Mucosa of rectum (tissue), 2 donors: ENCODE measurements around the gene TMEM9.

Source experiments
- H3K27ac ChIP-seq, 2 donors: one replicate each; pipeline ENCODE4 v1.7.0; 2013; ENCODE audit warnings: inconsistent platforms in 2 of 2, low read depth in 2 of 2, low read length in 2 of 2
- H3K27me3 ChIP-seq, 2 donors: one replicate each; pipeline ENCODE4 v1.7.0; 2013; ENCODE audit warnings: low read length in 2 of 2; ENCODE audit not compliant: control insufficient read depth in 2 of 2, insufficient read depth in 2 of 2
- H3K36me3 ChIP-seq, 2 donors: one replicate each; pipeline ENCODE4 v1.7.0; 2013; ENCODE audit warnings: low read length in 2 of 2; ENCODE audit not compliant: control insufficient read depth in 2 of 2, insufficient read depth in 2 of 2
- H3K4me1 ChIP-seq, 2 donors: one replicate each; pipeline ENCODE4 v1.7.0; 2013; ENCODE audit warnings: low read length in 2 of 2, mild to moderate bottlenecking in 1 of 2; ENCODE audit not compliant: control insufficient read depth in 2 of 2, insufficient read depth in 2 of 2
- H3K4me3 ChIP-seq, 2 donors: one replicate each; pipeline ENCODE4 v1.7.0; 2013; ENCODE audit warnings: low read length in 2 of 2
- H3K9ac ChIP-seq, 2 donors: one replicate each; pipeline ENCODE4 v1.7.0; 2013; ENCODE audit warnings: low read length in 2 of 2, low read depth in 1 of 2, mild to moderate bottlenecking in 1 of 2
- H3K9me3 ChIP-seq, 2 donors: one replicate each; pipeline ENCODE4 v1.7.0; 2013; ENCODE audit warnings: low read length in 2 of 2; ENCODE audit not compliant: control insufficient read depth in 2 of 2
- donor health status: healthy.
- donor health status: Normal muscosa, but diverticular disease.

Gene TMEM9

GRCh38 chr1:201116091-201116490 lies 38.2 kb downstream of the TMEM9 start:
- Histone ChIP-seq H3K36me3 (no peaks in the 10 kb centered on the region), H3K27me3 (peaks cover 0 to 2% of the 10 kb centered on the region in 2 donors), H3K27ac (no peak overlapping the region)

GRCh38 chr1:201115390-201115937 lies 38.8 kb downstream of the TMEM9 start:
- no peak overlapping the region for H3K4me3 ChIP-seq
- peaks cover 3 to 6% of the 10 kb centered on the region in 2 donors for H3K4me1 ChIP-seq
- no peak overlapping the region for H3K9ac ChIP-seq
- peaks cover 0 to 2% of the 10 kb centered on the region in 2 donors for H3K27me3 ChIP-seq
- H3K9me3 ChIP-seq: no peaks in the 10 kb centered on the region
- no peaks in the 10 kb centered on the region for H3K36me3 ChIP-seq
- no peak overlapping the region for H3K27ac ChIP-seq

More at GRCh38 chr1:201116091-201116490, 38.2 kb downstream of the TMEM9 start:
- no peaks in the 10 kb centered on the region for H3K9me3 ChIP-seq
- no peak overlapping the region for H3K9ac ChIP-seq
- H3K4me1 ChIP-seq: peaks cover 3 to 6% of the 10 kb centered on the region in 2 donors
- no peak overlapping the region for H3K4me3 ChIP-seq

DNA sequence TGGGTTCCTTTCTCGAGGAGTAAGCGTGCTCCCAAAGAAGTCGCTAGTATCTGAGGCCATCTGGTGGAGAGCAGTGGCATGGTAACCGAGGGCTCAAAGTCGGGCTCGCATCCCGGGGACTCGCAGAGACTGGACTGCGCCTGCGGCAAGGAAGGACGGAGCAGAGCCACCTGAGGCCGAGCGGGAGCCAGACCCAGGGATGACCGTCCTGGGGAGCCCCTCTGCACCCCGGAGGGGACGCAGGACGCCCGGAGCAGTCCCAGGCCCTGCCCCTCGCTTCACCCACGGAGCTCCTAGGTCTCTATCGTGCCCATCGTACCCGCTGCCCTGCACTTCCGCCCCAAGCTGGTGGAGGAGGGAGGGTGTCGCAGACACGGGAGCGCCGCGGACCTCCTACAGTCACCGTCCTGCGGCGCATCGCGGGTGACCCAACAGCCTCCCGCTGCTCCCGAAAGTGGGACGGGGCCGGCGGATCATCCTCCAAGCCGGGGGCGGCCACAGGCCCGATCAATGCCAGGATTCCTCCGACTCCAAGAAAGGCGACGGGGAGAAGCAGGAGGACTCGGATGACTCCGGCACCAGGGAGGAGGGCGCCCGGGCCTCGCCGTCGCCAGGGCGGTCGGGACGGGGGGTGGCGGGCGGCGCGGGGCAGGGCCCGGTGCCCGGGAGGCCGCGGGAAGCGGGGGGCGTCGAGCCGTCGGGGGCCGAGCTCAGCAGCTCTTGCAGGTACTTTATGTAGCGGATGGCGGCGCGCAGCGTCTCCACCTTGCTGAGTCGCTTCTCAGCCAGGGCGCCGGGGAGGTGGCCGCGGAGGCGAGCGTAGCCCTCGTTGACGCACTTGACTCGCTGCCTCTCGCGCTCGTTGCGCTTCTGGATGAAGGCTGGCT lies 39.8 kb downstream of the TMEM9 start:
- Histone ChIP-seq H3K4me3 (peak overlapping the region; percentile 72 to 95), H3K4me1 (peaks cover 3 to 6% of the 10 kb centered on the region in 2 donors), H3K27ac (no peak overlapping the region), H3K27me3 (peaks cover 0 to 2% of the 10 kb centered on the region in 2 donors), H3K9ac (peak overlapping the region; percentile 24 to 88), H3K36me3 (no peaks in the 10 kb centered on the region), H3K9me3 (no peaks in the 10 kb centered on the region)

GRCh38 chr1:201113451-201114244 lies 40.6 kb downstream of the TMEM9 start:
- Histone ChIP-seq H3K4me1 (peaks cover 3 to 6% of the 10 kb centered on the region in 2 donors), H3K9me3 (no peaks in the 10 kb centered on the region)

DNA sequence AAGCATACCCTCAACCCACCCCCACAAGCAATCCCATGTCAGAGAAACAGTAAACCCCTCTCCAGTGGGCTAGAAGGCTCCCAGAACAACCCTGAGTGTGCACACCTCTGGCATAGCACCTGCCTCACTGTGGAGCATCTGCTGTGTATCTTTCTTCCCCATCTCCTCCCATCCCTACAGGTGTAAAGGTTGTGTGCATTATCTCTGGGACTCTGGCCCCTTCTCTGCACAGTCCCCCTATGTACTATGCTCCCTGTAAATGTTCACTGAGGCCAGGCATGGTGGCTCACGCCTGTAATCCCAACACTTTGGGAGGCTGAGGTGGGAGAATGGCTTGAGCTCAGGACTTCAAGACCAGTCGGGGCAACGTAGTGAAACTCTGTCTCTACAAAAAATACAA lies 41.3 kb downstream of the TMEM9 start:
- H3K9ac ChIP-seq: no peak overlapping the region
- H3K36me3 ChIP-seq: no peaks in the 10 kb centered on the region
- H3K27me3 ChIP-seq: peaks cover 0 to 2% of the 10 kb centered on the region in 2 donors
- no peaks in the 10 kb centered on the region for H3K9me3 ChIP-seq
- no peak overlapping the region for H3K27ac ChIP-seq
- H3K4me1 ChIP-seq: peaks cover 3 to 6% of the 10 kb centered on the region in 2 donors
- H3K4me3 ChIP-seq: no peak overlapping the region

More at GRCh38 chr1:201113451-201114244, 40.6 kb downstream of the TMEM9 start:
- H3K27ac ChIP-seq: no peak overlapping the region
- H3K27me3 ChIP-seq: peaks cover 0 to 2% of the 10 kb centered on the region in 2 donors
- H3K9ac ChIP-seq: no peak overlapping the region
- H3K36me3 ChIP-seq: no peaks in the 10 kb centered on the region
- H3K4me3 ChIP-seq: peak overlapping the region; percentile 72 to 95

DNA sequence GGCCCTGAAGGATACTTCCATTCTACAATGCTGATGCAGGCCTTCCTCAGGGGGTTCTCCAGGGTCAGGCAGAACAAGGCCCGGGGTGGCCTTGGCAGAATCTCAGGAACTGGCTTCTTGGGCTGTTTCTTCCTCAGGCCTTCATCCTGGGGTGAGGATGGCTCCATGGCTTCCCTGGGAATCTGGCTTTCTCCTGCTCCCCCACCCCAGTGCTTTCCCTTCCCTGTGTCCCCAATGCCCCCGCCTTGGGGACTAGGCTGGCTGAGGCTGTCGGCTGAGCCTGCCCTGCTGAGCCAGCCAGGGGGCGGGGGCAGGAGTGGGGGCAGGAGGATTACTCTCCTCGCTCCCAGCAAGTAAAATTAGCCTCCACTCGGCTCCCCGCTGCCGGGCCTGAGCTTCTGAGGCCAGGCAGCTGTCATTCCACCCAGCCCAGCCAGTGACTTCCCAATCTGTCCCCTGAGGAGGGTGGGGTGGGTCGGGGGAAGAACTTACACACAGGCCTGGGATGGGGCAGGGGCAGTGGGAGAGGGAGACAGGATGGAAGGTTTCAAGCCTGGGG lies 42.0 kb downstream of the TMEM9 start, which contains the start of gene CACNA1S:
Gene CACNA1S (minus strand): TSS at position 254 of the 559 bp plus-strand sequence. CDS start 87 bp downstream, at position 167.
- Histone ChIP-seq H3K4me1 (peaks cover 3 to 6% of the 10 kb centered on the region in 2 donors), H3K4me3 (no peak within 1 kb of the TSS), H3K36me3 (no peaks in the 10 kb centered on the region), H3K27ac (no peak within 1 kb of the TSS), H3K27me3 (peaks cover 0 to 2% of the 10 kb centered on the region in 2 donors), H3K9ac (no peak within 1 kb of the TSS), H3K9me3 (no peaks in the 10 kb centered on the region)

- Histone ChIP-seq H3K27ac (no peak overlapping the region), H3K36me3 (no peaks in the 10 kb centered on the region), H3K4me3 (no peak overlapping the region), H3K9ac (no peak overlapping the region), H3K9me3 (no peaks in the 10 kb centered on the region), H3K4me1 (peaks cover 3 to 6% of the 10 kb centered on the region in 2 donors), H3K27me3 (peaks cover 0 to 2% of the 10 kb centered on the region in 2 donors)
Observed at GRCh38 chr1:201111672-201112071, 42.6 kb downstream of the TMEM9 start.

DNA sequence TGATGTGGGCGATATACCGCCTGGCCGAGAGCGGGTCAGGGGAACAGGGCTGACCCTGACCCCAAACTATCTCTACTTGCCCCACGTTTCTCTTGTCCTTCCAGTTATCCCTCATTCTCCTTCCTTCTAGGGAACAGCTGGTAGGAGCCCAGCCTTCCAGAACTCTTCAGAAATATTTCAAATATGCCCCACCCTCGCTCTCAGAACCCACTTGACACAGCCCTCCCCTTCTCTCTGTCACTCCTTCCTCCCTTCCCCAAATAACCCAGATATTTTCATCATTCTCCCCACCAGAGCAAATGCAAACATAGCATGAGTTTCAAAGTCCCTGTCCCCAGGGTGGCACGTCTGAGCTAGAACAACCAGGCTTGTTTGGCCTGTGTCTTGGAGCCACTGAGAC lies 43.1 kb downstream of the TMEM9 start:
- no peak overlapping the region for H3K4me3 ChIP-seq

DNA sequence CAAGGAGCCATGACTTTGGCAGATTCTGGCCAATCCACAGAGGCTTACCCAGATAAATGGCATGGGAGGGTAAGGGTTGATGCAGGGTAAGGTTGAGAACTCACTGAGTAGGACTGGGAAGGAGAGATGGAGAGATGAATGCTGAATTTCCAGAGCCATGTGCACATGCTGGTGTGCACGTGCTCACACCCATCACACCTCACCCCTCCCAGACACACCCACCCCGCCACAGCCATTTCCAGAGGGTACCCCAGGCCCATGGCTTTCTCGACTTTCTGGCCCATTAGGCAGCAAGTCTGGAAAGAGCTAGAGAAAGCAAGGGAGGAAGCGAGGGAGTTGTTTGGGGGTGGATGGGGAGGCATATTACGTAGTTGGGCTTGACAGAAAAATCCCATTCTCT lies 43.7 kb downstream of the TMEM9 start:
- no peak overlapping the region for H3K27ac ChIP-seq
- H3K4me1 ChIP-seq: peaks cover 3 to 6% of the 10 kb centered on the region in 2 donors
- H3K36me3 ChIP-seq: no peaks in the 10 kb centered on the region

More for the DNA sequence above, 43.1 kb downstream of the TMEM9 start:
- Histone ChIP-seq H3K36me3 (no peaks in the 10 kb centered on the region), H3K9ac (no peak overlapping the region), H3K27ac (no peak overlapping the region), H3K9me3 (no peaks in the 10 kb centered on the region), H3K27me3 (peaks cover 0 to 2% of the 10 kb centered on the region in 2 donors), H3K4me1 (peaks cover 3 to 6% of the 10 kb centered on the region in 2 donors)

More for the DNA sequence above, 43.7 kb downstream of the TMEM9 start:
- Histone ChIP-seq H3K27me3 (peaks cover 0 to under 1% of the 10 kb centered on the region in 2 donors), H3K4me3 (no peak overlapping the region), H3K9me3 (no peaks in the 10 kb centered on the region), H3K9ac (no peak overlapping the region)
